ENCODE data around the gene EGFLAM.
"Not testable (repeated sequence)": the region's sequence is repeated elsewhere in the genome, so short reads cannot be mapped to it uniquely, and the experiment has no call there.

EGFLAM gene

GRCh38 chr5:38376404-38376803 is 118.0 kb downstream of the EGFLAM start:
- DNase-seq (ENCODE audit: low read depth in 3 of 3) = no peak

DNA sequence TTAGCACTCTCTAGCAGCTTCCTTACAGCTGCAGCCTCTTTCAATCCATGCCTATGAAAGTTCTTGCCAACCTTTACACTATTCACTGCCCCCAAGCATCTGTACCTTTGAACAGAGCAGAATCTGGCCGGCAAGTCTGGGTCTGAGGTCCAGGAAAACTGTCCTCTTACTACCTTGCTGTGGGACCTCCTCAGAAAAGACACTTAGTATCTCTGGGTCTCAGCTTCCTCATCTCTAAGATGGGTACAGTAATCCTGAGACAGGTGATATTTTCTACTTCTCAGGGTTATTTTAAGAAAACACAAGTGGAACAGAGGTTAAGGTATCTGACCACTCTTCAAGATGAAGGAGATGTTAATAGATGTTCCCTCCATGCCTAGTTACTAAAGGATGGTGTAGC is 120.2 kb downstream of the EGFLAM start:
- DNase-seq (ENCODE audit: low read depth in 3 of 3) = no peak

DNA sequence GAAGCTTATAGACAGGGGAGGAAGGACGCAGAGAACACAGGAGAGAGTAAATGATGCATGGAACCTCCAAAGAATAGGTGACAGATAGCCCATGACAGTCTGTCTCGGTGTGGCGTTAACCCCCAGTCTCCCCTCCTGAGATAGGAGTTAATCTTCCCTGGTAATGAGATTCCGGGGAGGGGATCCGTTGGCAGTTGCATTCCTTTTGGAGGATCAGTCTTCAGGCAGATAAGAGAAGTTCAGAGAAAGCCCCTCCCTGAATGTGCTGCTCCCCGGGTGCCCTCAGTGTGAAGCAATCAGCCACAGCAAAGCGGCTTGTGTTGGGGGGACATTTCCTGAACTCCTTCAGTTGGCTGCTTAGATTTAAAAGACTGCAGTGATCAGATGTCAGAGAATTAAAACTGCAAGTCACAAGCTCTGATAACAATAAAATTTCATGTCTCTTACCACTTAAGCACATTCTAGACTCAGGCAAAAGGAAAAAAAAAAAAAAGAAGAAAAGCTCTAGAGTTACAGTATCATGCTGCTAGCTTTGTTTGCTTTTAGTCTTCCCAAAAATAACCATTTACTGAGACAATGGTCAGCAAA is 121.1 kb downstream of the EGFLAM start:
- DNase-seq (ENCODE audit: low read depth in 3 of 3) = no peak

DNA sequence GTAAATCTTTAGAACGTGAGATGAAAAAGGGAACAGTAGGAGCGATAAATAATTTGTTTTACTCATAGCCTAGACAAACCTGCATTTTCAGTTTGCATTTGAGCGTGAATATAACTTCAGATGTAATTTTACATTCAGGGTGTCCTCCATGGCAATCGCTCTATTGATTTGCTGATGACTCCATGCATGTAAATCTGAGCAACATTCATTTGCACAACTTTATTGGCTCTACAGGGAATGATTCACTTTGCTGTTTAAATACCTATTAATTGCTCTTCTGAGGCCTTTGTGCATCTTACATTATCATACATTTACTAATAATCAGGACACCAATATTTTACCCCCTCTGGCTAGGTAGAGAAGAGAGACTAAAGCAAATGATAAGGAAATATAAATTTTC is 122.2 kb downstream of the EGFLAM start:
- no peak for DNase-seq (ENCODE audit: low read depth in 3 of 3)

- DNase-seq (ENCODE audit: low read depth in 3 of 3) = no peak
These were observed 123.0 kb downstream of the EGFLAM start for GRCh38 chr5:38381361-38381760.

GRCh38 chr5:38382898-38383297 is 124.5 kb downstream of the EGFLAM start:
- DNase-seq (ENCODE audit: low read depth in 3 of 3) = peak; percentile 15 to 49 (median 25)

- no peak for DNase-seq (ENCODE audit: low read depth in 3 of 3)
These were observed 125.3 kb downstream of the EGFLAM start for GRCh38 chr5:38383701-38384100.

GRCh38 chr5:38384396-38384795 is 126.0 kb downstream of the EGFLAM start:
- no peak for DNase-seq (ENCODE audit: low read depth in 3 of 3)

DNA sequence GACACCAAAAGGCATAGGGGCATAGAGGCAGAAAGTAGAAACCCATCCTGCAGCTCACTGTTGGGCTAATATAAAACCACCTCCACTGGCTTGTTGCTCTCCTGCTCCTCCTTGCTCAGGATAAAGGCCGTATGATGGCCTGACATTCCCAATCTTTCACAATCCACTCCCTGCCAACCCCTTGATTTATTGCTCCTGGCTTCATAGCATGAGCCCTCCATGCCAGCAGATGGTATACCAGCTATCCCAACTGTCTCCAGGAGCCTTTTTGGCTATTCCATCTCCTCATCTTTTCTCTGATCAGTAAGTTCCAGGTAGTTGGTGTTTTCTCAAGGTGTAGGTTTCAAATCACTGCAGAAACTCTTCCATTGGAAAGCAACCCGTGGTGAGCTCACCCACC is 128.8 kb downstream of the EGFLAM start:
- no peak for DNase-seq (ENCODE audit: low read depth in 3 of 3)

DNA sequence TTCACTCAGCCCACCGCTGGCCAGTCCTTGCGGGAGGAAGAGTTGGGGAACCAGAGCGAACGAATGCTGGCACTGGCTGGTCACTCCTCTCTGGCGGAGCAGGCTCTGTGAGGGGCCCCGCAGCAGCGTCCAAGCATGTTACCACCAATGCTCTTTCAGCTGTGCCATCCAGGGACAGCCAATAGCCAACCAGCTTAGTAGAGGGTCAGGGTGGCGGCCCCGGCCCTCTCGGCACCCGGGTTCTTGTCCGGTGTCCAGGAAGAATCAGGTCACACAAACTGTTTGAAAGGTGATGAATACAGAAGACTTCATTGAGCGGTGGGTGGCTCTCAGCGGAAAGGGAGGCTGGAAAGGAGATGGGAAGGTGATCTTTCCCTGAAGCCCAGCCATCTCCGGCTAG is 135.3 kb downstream of the EGFLAM start:
- no peak for DNase-seq (ENCODE audit: low read depth in 3 of 3)

DNA sequence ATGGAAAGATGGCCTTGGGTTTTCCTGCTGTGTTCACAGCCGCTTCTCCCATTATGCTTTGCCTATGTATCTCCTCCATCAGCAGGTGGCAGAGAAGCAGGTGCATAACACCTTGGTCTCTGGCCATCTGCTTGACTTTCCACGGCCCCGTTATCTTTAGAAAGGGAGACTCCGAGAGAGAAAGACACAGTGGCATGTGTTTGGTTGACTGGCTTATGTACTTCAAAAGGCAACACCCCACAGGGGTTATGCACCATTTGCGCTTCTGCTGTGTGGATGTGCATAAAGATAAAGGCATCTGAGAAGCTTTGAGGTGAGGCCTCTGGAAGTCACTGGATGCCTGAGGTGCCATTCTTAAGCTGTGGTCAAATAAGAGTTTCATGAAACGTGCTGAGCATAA is 138.4 kb downstream of the EGFLAM start:
- DNase-seq (ENCODE audit: low read depth in 3 of 3) = no peak

- DNase-seq (ENCODE audit: low read depth in 3 of 3) = no peak
These were observed 142.0 kb downstream of the EGFLAM start for GRCh38 chr5:38400365-38400764.

DNA sequence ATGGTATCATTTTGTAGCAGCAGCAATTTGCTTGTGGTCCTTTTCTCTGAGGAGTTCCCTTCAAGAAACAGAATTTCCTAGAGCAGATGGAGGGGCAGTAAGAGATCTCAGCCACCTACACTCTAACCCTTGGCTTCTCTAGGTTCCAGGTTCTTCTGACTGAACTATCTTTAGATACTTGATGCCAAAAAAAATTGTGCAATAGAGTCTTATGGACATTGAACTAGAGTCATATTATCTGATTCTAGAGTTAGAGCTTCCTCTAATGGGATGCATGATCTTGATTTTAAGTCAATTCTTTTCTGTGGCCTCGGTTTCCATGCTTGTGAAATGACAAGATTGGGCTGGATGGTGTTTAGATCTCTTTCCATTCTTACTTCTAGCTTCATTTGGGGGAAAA is 142.8 kb downstream of the EGFLAM start:
- DNase-seq (ENCODE audit: low read depth in 3 of 3) = no peak

GRCh38 chr5:38403406-38403805 is 145.0 kb downstream of the EGFLAM start:
- DNase-seq (ENCODE audit: low read depth in 3 of 3) = no peak

DNA sequence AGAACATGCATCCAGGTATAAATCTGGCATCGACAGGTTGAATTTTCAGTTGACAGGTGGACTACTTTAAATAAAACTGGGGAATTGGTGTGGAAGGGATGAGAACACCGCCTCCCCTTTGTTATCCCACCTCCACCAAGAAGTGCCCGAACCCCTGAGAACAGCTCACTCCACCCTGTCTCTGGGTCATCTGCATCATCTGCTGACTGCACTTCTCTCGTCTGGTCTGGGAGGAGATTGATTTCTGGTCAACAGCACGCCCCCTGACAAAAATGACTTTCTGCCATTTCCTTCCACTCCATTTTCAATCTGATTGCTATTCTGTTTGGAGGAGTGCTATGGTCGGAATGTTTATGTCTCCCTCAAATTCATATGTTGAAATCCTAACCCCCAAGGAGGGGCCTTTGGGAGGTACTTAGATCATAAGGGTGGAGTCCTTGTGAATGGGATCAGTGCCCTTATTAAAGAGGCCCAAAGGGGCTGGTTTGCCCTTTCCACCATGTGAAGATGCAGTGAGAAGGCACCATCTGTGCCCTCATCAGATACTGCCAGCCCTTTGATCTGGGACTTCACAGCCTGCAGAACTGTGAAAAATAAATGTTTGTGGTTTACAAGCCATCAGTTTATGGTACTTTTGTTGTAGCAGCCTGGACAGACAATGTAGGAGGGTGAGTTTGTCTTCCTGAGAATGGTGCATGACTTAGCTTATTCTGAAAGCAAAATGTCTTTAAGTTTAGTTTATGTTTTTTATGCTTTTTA is 145.7 kb downstream of the EGFLAM start:
- DNase-seq (ENCODE audit: low read depth in 3 of 3) = no peak

DNA sequence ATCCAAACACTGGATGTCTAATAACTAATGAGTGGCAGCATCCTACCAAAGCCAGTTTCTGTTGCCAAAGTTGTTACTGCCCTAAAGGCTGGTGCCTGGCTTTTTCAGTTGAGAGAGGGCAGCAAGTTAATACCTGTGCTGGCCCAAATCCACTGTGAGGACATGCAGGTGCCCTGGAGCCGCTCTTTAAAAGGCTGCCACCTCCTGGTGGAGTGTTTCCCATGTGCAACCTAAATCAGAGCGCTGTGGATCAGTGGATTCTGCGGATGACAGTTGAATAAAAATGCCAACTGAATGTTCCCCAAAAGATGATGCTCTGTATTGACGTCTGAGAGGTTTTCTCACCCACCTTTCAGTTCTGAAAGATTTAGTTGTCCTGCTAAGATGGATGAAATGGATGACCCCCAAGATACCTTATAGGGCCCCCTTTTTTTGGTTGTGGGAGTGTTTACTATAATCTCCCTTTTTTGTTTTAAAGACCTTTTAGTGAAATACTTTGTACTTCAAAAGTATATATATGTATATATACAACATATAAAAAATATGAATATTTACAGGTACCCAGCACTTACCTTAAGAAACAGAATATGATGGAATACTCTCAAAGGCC is 146.4 kb downstream of the EGFLAM start:
- no peak for DNase-seq (ENCODE audit: low read depth in 3 of 3)

GRCh38 chr5:38408446-38409198 is 150.3 kb downstream of the EGFLAM start:
- DNase-seq (ENCODE audit: low read depth in 3 of 3) = no peak

DNA sequence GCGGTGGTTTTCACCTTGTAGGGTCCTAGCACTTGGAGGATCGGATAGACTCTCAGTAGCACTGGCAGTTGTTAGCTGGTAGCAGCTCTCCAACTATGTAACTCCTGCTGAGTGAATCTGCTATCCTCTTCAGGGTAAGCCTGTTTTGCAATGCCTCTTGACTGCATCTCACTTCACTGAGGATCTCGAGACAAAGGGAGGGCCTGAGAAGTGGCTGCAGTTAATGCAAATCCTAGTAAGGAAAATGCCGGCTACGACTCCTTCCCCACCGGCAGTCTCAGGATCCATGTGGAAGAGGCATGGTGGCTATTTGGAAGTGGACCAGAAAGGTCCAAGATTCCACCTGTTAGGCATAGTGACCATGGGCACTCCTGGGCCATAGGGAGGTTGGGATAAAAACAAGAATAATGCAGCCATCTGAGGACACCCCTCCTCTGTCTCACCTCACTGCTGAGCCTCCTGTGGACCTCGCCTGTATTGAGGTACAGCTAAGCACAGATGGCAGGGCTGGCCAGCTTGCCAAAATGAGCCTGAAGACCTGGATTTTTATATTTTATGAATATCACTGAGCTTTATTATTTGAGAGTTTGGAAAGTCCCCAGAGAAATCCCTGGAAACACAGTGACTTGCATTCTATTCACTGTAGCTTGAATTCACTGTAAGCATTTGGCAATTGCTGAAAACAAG is 152.1 kb downstream of the EGFLAM start:
- DNase-seq (ENCODE audit: low read depth in 3 of 3) = no peak

DNA sequence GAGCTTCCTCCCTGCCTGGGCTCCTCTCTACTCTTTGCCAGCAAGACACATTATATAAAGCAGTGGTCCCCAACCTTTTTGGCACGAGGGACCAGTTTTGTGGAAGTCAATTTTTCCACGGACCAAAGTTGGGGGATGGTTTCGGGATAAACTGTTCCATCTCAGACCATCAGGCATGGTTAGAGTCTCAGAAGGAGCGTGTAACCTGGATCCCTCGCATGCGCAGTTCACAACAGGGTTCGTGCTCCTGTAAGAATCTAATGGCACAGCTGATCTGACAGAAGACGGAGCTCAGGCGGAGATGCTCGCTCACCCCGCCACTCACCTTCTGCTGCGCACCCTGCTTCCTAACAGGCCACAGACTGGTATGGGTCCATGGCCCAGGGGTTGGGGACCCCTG is 155.3 kb downstream of the EGFLAM start:
- DNase-seq (ENCODE audit: low read depth in 3 of 3) = no peak

- DNase-seq (ENCODE audit: low read depth in 3 of 3) = no peak
These were observed 156.0 kb downstream of the EGFLAM start for GRCh38 chr5:38414348-38414747.

DNA sequence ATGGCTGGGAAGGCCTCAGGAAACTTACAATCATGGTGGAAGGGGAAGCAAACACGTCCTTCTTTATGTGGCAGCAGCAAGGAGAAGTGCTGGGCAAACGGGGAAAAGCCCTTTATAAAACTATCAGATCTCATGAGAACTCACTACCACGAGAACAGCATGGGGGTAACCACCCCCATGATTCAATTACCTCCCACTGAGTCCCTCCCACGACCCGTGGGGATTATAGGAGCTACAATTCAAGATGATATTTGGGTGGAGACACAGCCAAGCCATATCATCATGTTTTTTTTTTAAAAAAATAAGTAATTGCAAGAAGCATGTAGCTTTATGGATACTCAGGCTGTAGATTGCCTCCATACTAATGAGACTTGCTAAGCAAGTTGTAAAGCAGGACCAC is 157.4 kb downstream of the EGFLAM start:
- DNase-seq (ENCODE audit: low read depth in 3 of 3) = not testable (repeated sequence)

GRCh38 chr5:38417658-38418017 is 159.3 kb downstream of the EGFLAM start:
- DNase-seq (ENCODE audit: low read depth in 3 of 3) = no peak
